OCI-LY7 (cell line): Measurements from ENCODE around the gene PHAX. TPM values are rescaled to one million over a fixed set of nuclear protein-coding genes. Genes with fewer than 3 reads are reported as not detected.

Experiments used
- BruUV-seq: library from RNA; stranded (reverse); fragments of 400-500 nt; replicated peaks from 2 replicates; lab custom pipeline; 2021; lab: Mats Ljungman, UMichigan
- CTCF ChIA-PET: fragments of 300-600 bp; sonication (Branson Sonifier 250); formaldehyde crosslinking; loops from one replicate; lab custom pipeline; 2022; ENCODE audit warnings: antibody characterized with exemption; ENCODE audit not compliant: unreplicated experiment; lab: Charles Lee
- POLR2A ChIA-PET: fragments of 300-600 bp; sonication (Branson Sonifier 250); formaldehyde crosslinking; loops from one replicate; lab custom pipeline; 2022; ENCODE audit warnings: antibody characterized with exemption; lab: Charles Lee
- DNase-seq: peaks from one replicate; pipeline ENCODE4 v3.0.0-alpha.2; 2015; ENCODE audit warnings: low spot score
- H2AFZ ChIP-seq: fragments of 200-600 bp; sonication (generic), shearing (Covaris generic); 2 replicates; pipeline ENCODE4 v1.6.1; 2014; ENCODE audit warnings: mild to moderate bottlenecking, antibody characterized with exemption, low read length, moderate library complexity
- H3K27ac ChIP-seq: fragments of 200-600 bp; sonication (generic); 2 replicates; pipeline ENCODE4 v1.5.1; 2014; ENCODE audit warnings: mixed run types, low read depth, mild to moderate bottlenecking, moderate library complexity, low read length, inconsistent platforms; ENCODE audit not compliant: poor library complexity, severe bottlenecking
- H3K36me3 ChIP-seq: fragments of 200-600 bp; sonication (generic); 2 replicates; pipeline ENCODE4 v1.6.1; 2014; ENCODE audit warnings: mild to moderate bottlenecking, antibody characterized with exemption, low read length, moderate library complexity, mixed read lengths; ENCODE audit not compliant: insufficient read depth
- H3K4me1 ChIP-seq: fragments of 200-600 bp; sonication (generic); 2 replicates; pipeline ENCODE4 v1.5.1; 2014; ENCODE audit warnings: mild to moderate bottlenecking, low read length; ENCODE audit not compliant: insufficient read depth, poor library complexity, severe bottlenecking
- H3K4me2 ChIP-seq: fragments of 200-600 bp; sonication (generic); 2 replicates; pipeline ENCODE4 v1.6.1; 2014; ENCODE audit warnings: mild to moderate bottlenecking, low read length
- H3K4me3 ChIP-seq: fragments of 200-600 bp; sonication (generic); 2 replicates; pipeline ENCODE4 v1.5.1; 2014; ENCODE audit warnings: mild to moderate bottlenecking, low read depth, low read length; ENCODE audit not compliant: poor library complexity, severe bottlenecking
- H3K79me2 ChIP-seq: fragments of 200-600 bp; sonication (generic); 2 replicates; pipeline ENCODE4 v1.6.1; 2016; ENCODE audit warnings: low read depth, mild to moderate bottlenecking, low read length, moderate library complexity, mixed read lengths; ENCODE audit not compliant: insufficient read depth
- H3K9me2 ChIP-seq: fragments of 200-600 bp; sonication (generic); 2 replicates; pipeline ENCODE4 v1.6.1; 2016; ENCODE audit warnings: mild to moderate bottlenecking, low read length, mixed read lengths; ENCODE audit not compliant: insufficient read depth
- H3K9me3 ChIP-seq: fragments of 200-600 bp; sonication (generic); 2 replicates; pipeline ENCODE4 v1.6.1; 2014; ENCODE audit warnings: mild to moderate bottlenecking, mixed run types, low read length, mixed read lengths
- H4K20me1 ChIP-seq: fragments of 200-600 bp; sonication (generic); 2 replicates; pipeline ENCODE4 v1.6.1; 2014; ENCODE audit warnings: mild to moderate bottlenecking, antibody characterized with exemption, low read length, moderate library complexity, mixed read lengths; ENCODE audit not compliant: insufficient read depth
- CTCF ChIP-seq: fragments of 200-600 bp; sonication (generic); conservative IDR thresholded peaks from 2 replicates; pipeline ENCODE4 v1.5.1; 2014; ENCODE audit warnings: mild to moderate bottlenecking, antibody characterized with exemption, low read length, moderate library complexity, mixed read lengths
- EZH2phosphoT487 ChIP-seq: fragments of 200-600 bp; sonication (generic); IDR thresholded peaks from 2 replicates; pipeline ENCODE4 v1.6.1; 2018; ENCODE audit warnings: low read depth, borderline replicate concordance, mild to moderate bottlenecking, mixed run types, antibody characterized with exemption, low read length, moderate library complexity, mixed read lengths
- intact Hi-C: fragments of 100-400 bp; cut with micrococcal nuclease; formaldehyde crosslinking; loops from one replicate; pipeline ENCODE4 v1.10.0; 2022; ENCODE audit not compliant: unreplicated experiment
- total RNA-seq, 2 experiments: library from RNA; depleted of rRNA in 1 of 2; stranded (reverse); fragments of >200 nt in 1 of 2; shearing (Covaris generic) in 1 of 2; gene quantifications; 2 replicates each; pipeline ENCODE4 v1.2.3, GENCODE V29; 2014 to 2022

PHAX gene
- total RNA-seq, 2 experiments from 2014 or later, result 73.8 to 128 TPM

DNA sequence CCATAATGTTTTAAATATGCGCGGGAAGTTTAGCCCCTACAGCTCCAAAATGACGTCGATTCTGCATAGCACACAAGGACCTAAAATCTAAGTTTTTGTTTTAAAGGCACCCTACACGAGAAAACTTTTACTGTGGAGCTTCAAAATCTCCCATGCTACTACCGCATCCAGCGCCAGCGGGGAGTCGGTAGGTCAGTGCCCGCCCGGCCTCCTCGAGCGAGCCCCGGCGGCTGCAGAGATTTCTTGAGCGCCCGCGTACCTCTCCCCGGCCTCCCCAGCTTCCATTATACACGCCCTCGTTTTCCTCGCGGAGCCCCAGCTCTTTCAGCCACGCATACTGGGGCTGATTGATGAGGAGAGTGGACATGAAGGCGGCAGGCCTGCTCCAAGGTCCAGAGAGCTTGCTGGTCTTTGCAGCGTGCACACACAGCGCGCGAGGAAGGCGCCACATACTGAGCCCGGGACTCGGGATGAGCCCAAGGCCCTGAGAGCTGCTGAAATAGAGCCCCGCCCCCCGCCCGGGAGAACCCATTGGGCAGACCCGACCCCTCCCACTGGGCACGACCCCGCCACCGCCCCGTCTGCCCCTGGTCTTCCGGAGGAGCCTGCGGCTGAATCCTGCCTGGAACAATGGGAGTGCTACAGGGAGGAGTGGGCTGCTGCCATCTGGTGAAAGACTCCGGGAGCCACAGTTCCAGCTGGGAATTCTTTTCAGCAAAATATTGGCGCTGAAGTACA, 5.8 kb upstream of the PHAX start, which contains the start of gene ALDH7A1:
Gene ALDH7A1, minus strand, starts transcription at position 472 of the 738 bp plus-strand sequence. Its CDS starts 21 bp downstream, at position 451.
- POLR2A ChIA-PET, result interaction anchor here (1.8 kb wide), 1 partner anchor 8 kb away, joined by 4 read pairs; no protein-coding TSS in a partner anchor

DNA sequence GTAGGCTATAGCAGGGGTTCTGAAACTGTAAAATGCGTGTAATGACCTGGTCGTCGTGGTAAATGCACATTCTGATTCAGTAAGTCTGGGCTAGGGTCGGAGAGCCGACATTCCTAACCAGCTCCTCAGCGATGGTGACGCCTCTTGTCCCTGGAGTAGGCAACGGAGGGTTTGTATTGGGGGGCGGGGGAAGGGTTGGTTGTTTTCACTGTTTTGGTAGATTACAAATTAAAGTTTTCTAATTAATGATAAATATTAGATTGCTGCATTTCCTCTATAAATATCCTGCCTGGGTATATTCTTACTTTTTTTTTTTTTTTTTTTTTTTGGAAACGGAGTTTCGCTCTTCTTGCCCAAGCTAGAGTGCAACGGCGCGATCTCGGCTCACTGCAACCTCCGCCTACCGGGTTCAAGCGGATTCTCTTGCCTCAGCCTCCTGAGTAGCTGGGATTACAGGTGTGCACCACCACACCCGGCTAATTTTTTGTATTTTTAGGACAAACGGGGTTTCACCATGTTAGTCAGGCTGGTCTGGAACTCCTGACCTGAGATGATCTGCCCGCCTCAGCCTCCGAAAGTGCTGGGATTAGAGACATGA, 5.2 kb upstream of the PHAX start:
- BruUV-seq, result no TSS peak
- CTCF ChIA-PET, result no interaction called here
- no peak overlapping the region for H2AFZ ChIP-seq

More for the DNA sequence above, 5.8 kb upstream of the PHAX start, which contains the start of gene ALDH7A1:
- no TSS peak for BruUV-seq
- H2AFZ ChIP-seq, result no peak within 1 kb of the TSS
- H3K36me3 ChIP-seq, result no peaks in the 10 kb centered on the region
- H3K79me2 ChIP-seq, result no peaks in the 10 kb centered on the region
- H4K20me1 ChIP-seq, result no peaks in the 10 kb centered on the region
- H3K9me3 ChIP-seq, result no peaks in the 10 kb centered on the region
- no peaks in the 10 kb centered on the region for H3K9me2 ChIP-seq
- no peak for TF ChIP-seq EZH2phosphoT487
- TF ChIP-seq CTCF, result no peak
- H3K4me2 ChIP-seq, result no peak within 1 kb of the TSS
- no peak for DNase-seq
- no peak within 1 kb of the TSS for H3K4me3 ChIP-seq
- H3K27ac ChIP-seq, result no peak within 1 kb of the TSS
- CTCF ChIA-PET, result no interaction called here
- H3K4me1 ChIP-seq, result peaks cover under 1% of the 10 kb centered on the region
- intact Hi-C loops, result no loop called here

More for the DNA sequence above, 5.2 kb upstream of the PHAX start:
- no peak overlapping the region for H3K27ac ChIP-seq
- TF ChIP-seq EZH2phosphoT487, result no peak
- TF ChIP-seq CTCF, result no peak
- no peak overlapping the region for H3K4me3 ChIP-seq
- intact Hi-C loops, result no loop called here
- POLR2A ChIA-PET, result no interaction called here
- DNase-seq, result no peak
- no peaks in the 10 kb centered on the region for H3K9me2 ChIP-seq
- H3K9me3 ChIP-seq, result no peaks in the 10 kb centered on the region
- no peaks in the 10 kb centered on the region for H4K20me1 ChIP-seq
- no peak overlapping the region for H3K4me2 ChIP-seq
- peaks cover 7% of the 10 kb centered on the region for H3K4me1 ChIP-seq
- no peaks in the 10 kb centered on the region for H3K36me3 ChIP-seq
- H3K79me2 ChIP-seq, result no peaks in the 10 kb centered on the region
